ENCODE results near the gene RNF183.

DNA sequence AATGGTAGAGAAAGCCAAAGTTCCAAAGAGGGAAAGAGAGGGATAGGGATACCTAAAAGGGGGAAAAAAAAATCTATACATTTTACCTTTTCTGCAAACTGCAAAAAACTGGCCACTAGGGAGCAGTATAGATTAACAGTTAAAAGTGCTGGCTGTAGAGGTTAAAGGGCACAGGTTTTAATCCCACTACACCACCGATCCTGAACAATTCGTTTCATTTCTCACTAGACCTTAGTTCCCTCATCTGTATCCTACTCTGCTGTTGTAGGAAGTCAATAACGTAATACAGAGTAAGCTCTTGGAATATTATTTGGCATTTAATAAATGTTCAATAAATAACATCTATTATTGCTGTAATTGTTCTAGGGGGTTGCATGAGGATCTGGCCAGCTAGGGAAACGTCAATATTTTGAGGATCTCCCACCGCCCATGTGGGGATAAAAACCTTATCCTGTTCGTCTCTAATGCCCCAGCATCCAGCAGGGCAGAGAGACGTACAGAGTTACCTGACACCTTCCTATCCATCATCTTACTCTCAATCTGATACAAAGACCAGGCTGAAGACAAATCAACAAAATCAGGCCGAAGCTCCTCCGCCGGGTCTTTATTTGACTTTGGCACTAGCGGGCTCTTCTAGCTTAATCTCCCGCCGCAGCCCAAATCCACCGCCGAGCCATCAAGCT is 28.6 kb downstream of the RNF183 start:
- TF ChIP-seq CTCF (IDR thresholded peaks at IDR 0.05; ENCODE audit: low read length) (peak; percentile 75), EZH2 (optimal IDR thresholded peaks at IDR 0.05; ENCODE audit: low read depth, low read length) (no peak)
